Stimulated activated CD4-positive, alpha-beta T cell treated with anti-CD3 and anti-CD28 coated beads, Interleukin-15, amount 100 ng/mL, for 24 hours (primary cell): ENCODE measurements around the gene EPHA6.
"Not testable (repeated sequence)": the region's sequence is repeated elsewhere in the genome, so short reads cannot be mapped to it uniquely, and the experiment has no call there.

ENCODE experiments used
- DNase-seq: peaks from one replicate; pipeline ENCODE4 v3.0.0-alpha.2; 2020

The EPHA6 gene

GRCh38 chr3:97297032-97297431 is 482.6 kb downstream of the EPHA6 start:
- DNase-seq, result no peak

- no peak for DNase-seq
These were observed 486.7 kb downstream of the EPHA6 start for GRCh38 chr3:97301114-97301513.

- no peak for DNase-seq
These were observed 491.8 kb downstream of the EPHA6 start for GRCh38 chr3:97306226-97306625.

GRCh38 chr3:97338375-97338774 is 524.0 kb downstream of the EPHA6 start:
- DNase-seq, result no peak

- no peak for DNase-seq
These were observed 526.5 kb downstream of the EPHA6 start for GRCh38 chr3:97340940-97341339.

- DNase-seq, result no peak
These were observed 533.4 kb downstream of the EPHA6 start for GRCh38 chr3:97347780-97348179.

GRCh38 chr3:97350971-97351370 is 536.6 kb downstream of the EPHA6 start:
- no peak for DNase-seq

- DNase-seq, result no peak
These were observed 538.8 kb downstream of the EPHA6 start for GRCh38 chr3:97353176-97353575.

- no peak for DNase-seq
These were observed 545.6 kb downstream of the EPHA6 start for GRCh38 chr3:97359977-97360376.

GRCh38 chr3:97360804-97361203 is 546.4 kb downstream of the EPHA6 start:
- DNase-seq, result no peak

- DNase-seq, result no peak
These were observed 570.2 kb downstream of the EPHA6 start for GRCh38 chr3:97384583-97384982.

GRCh38 chr3:97388774-97389173 is 574.4 kb downstream of the EPHA6 start:
- DNase-seq, result no peak

- DNase-seq, result no peak
These were observed 575.5 kb downstream of the EPHA6 start for GRCh38 chr3:97389936-97390335.

GRCh38 chr3:97391167-97391566 is 576.8 kb downstream of the EPHA6 start:
- DNase-seq, result no peak

- no peak for DNase-seq
These were observed 595.2 kb downstream of the EPHA6 start for GRCh38 chr3:97409612-97410011.

- no peak for DNase-seq
These were observed 607.2 kb downstream of the EPHA6 start for GRCh38 chr3:97421565-97421964.

- DNase-seq, result no peak
These were observed 610.6 kb downstream of the EPHA6 start for GRCh38 chr3:97425002-97425401.

- no peak for DNase-seq
These were observed 616.2 kb downstream of the EPHA6 start for GRCh38 chr3:97430601-97431000.

- DNase-seq, result no peak
These were observed 618.5 kb downstream of the EPHA6 start for GRCh38 chr3:97432914-97433313.

GRCh38 chr3:97438131-97438530 is 623.7 kb downstream of the EPHA6 start:
- DNase-seq, result no peak

GRCh38 chr3:97439373-97439772 is 625.0 kb downstream of the EPHA6 start:
- DNase-seq, result no peak

- no peak for DNase-seq
These were observed 649.6 kb downstream of the EPHA6 start for GRCh38 chr3:97464035-97464434.

GRCh38 chr3:97470481-97470880 is 656.1 kb downstream of the EPHA6 start:
- no peak for DNase-seq

GRCh38 chr3:97479740-97480139 is 665.3 kb downstream of the EPHA6 start:
- no peak for DNase-seq

- not testable (repeated sequence) for DNase-seq
These were observed 666.4 kb downstream of the EPHA6 start for GRCh38 chr3:97480696-97481289.

- DNase-seq, result no peak
These were observed 667.0 kb downstream of the EPHA6 start for GRCh38 chr3:97481416-97481815.
